Activated T-cell treated with anti-CD3 and anti-CD28 coated beads, Interleukin-2, amount 50 U/mL, for 72 hours (primary cell): Measurements from ENCODE around the gene COMMD1. TPM values are rescaled to one million over a fixed set of nuclear protein-coding genes. Genes with fewer than 3 reads are reported as not detected.
"Not testable (repeated sequence)": the region's sequence is repeated elsewhere in the genome, so short reads cannot be mapped to it uniquely, and the experiment has no call there.

Experiments used
- ATAC-seq, 2 donors: fragments of 150-1000 bp; cut with Tn5 transposase; replicated peaks in 1 of 2; 2 replicates each; pipeline ENCODE4 v1.10.0; 2021; ENCODE audit warnings: moderate library complexity in 2 of 2, mild to moderate bottlenecking in 1 of 2
- DNase-seq, 2 donors: peaks; one replicate each; pipeline ENCODE4 v3.0.0; 2021 to 2022; ENCODE audit warnings: mixed read lengths in 1 of 2
- H3K27ac Mint-ChIP-seq: one replicate; pipeline ENCODE4 v1.8.0; 2022; ENCODE audit warnings: mild to moderate bottlenecking, moderate library complexity, mixed read lengths
- H3K27me3 Mint-ChIP-seq: one replicate; pipeline ENCODE4 v1.8.0; 2022; ENCODE audit warnings: low read depth, mixed read lengths
- H3K36me3 Mint-ChIP-seq, 2 donors: one replicate each; pipeline ENCODE4 v1.8.0; 2022; ENCODE audit warnings: mixed read lengths in 2 of 2, mild to moderate bottlenecking in 1 of 2; ENCODE audit not compliant: insufficient read depth in 2 of 2
- H3K4me1 Mint-ChIP-seq: one replicate; pipeline ENCODE4 v1.8.0; 2022; ENCODE audit warnings: low read depth, mixed read lengths
- H3K4me3 Mint-ChIP-seq, 2 donors: one replicate each; pipeline ENCODE4 v1.8.0; 2022; ENCODE audit warnings: mild to moderate bottlenecking in 2 of 2, mixed read lengths in 2 of 2, moderate library complexity in 2 of 2
- H3K9me3 Mint-ChIP-seq, 2 donors: one replicate each; pipeline ENCODE4 v1.8.0; 2022; ENCODE audit warnings: mixed read lengths in 2 of 2
- total RNA-seq, 2 donors: library from RNA; stranded (reverse); gene quantifications; one replicate each; pipeline ENCODE4 v1.2.3, GENCODE V29; 2022

Gene COMMD1
- total RNA-seq, 2 donors from 2014 or later, result 34.3 to 34.7 TPM

GRCh38 chr2:61995065-61995464, 89.6 kb downstream of the COMMD1 start:
- H3K4me1 Mint-ChIP-seq, result peaks cover 5% of the 10 kb centered on the region
- H3K27me3 Mint-ChIP-seq, result no peaks in the 10 kb centered on the region
- no peak overlapping the region for H3K4me3 Mint-ChIP-seq
- H3K36me3 Mint-ChIP-seq, result no peaks in the 10 kb centered on the region
- H3K27ac Mint-ChIP-seq, result no peak overlapping the region
- no peaks in the 10 kb centered on the region for H3K9me3 Mint-ChIP-seq
- DNase-seq (no peak), ATAC-seq (no peak)

- no peaks in the 10 kb centered on the region for H3K9me3 Mint-ChIP-seq
- H3K4me1 Mint-ChIP-seq, result peaks cover 5% of the 10 kb centered on the region
- ATAC-seq, result peak in 1 of 2 donors; percentile 36
- H3K27me3 Mint-ChIP-seq, result no peaks in the 10 kb centered on the region
- no peak for DNase-seq
- H3K4me3 Mint-ChIP-seq, result no peak overlapping the region
- H3K36me3 Mint-ChIP-seq, result no peaks in the 10 kb centered on the region
- H3K27ac Mint-ChIP-seq, result no peak overlapping the region
These were observed 90.0 kb downstream of the COMMD1 start for GRCh38 chr2:61995515-61995914.

GRCh38 chr2:61998426-61998825, 93.0 kb downstream of the COMMD1 start:
- no peak for ATAC-seq
- Mint-ChIP-seq H3K4me1 (peaks cover 5% of the 10 kb centered on the region), H3K27me3 (no peaks in the 10 kb centered on the region), H3K36me3 (peaks cover 0 to 2% of the 10 kb centered on the region in 2 donors), H3K4me3 (no peak overlapping the region), H3K9me3 (no peaks in the 10 kb centered on the region), H3K27ac (no peak overlapping the region)
- no peak for DNase-seq

GRCh38 chr2:62000538-62000937, 95.1 kb downstream of the COMMD1 start:
- Mint-ChIP-seq H3K27me3 (no peaks in the 10 kb centered on the region), H3K4me1 (peaks cover under 1% of the 10 kb centered on the region), H3K27ac (no peak overlapping the region)

GRCh38 chr2:62001431-62001830, 96.0 kb downstream of the COMMD1 start:
- Mint-ChIP-seq H3K4me3 (no peak overlapping the region), H3K36me3 (peaks cover 0 to 2% of the 10 kb centered on the region in 2 donors), H3K9me3 (no peaks in the 10 kb centered on the region), H3K27ac (no peak overlapping the region), H3K27me3 (no peaks in the 10 kb centered on the region), H3K4me1 (no peaks in the 10 kb centered on the region)
- DNase-seq (no peak), ATAC-seq (no peak)

More at GRCh38 chr2:62000538-62000937, 95.1 kb downstream of the COMMD1 start:
- Mint-ChIP-seq H3K4me3 (no peak overlapping the region), H3K9me3 (no peaks in the 10 kb centered on the region), H3K36me3 (peaks cover 0 to 2% of the 10 kb centered on the region in 2 donors)
- DNase-seq, result no peak
- ATAC-seq, result no peak

GRCh38 chr2:62004428-62004827, 99.0 kb downstream of the COMMD1 start:
- not testable (repeated sequence) for H3K27ac Mint-ChIP-seq, DNase-seq, H3K4me1 Mint-ChIP-seq, H3K27me3 Mint-ChIP-seq, ATAC-seq, H3K4me3 Mint-ChIP-seq, H3K36me3 Mint-ChIP-seq, H3K9me3 Mint-ChIP-seq

- no peak for ATAC-seq
These were observed 102.1 kb downstream of the COMMD1 start for GRCh38 chr2:62007555-62007954.

GRCh38 chr2:62010632-62011256, 105.3 kb downstream of the COMMD1 start:
- Mint-ChIP-seq H3K27me3 (no peaks in the 10 kb centered on the region), H3K9me3 (no peaks in the 10 kb centered on the region), H3K27ac (peak overlapping the region; percentile 36), H3K4me3 (no peak overlapping the region), H3K4me1 (no peaks in the 10 kb centered on the region), H3K36me3 (no peaks in the 10 kb centered on the region)
- DNase-seq, result no peak
- ATAC-seq, result no peak

More at GRCh38 chr2:62007555-62007954, 102.1 kb downstream of the COMMD1 start:
- Mint-ChIP-seq H3K27ac (no peak overlapping the region), H3K27me3 (no peaks in the 10 kb centered on the region), H3K9me3 (no peaks in the 10 kb centered on the region), H3K4me1 (no peaks in the 10 kb centered on the region), H3K4me3 (no peak overlapping the region), H3K36me3 (no peaks in the 10 kb centered on the region)
- no peak for DNase-seq

- H3K4me3 Mint-ChIP-seq, result no peak overlapping the region
- no peaks in the 10 kb centered on the region for H3K36me3 Mint-ChIP-seq
- ATAC-seq, result no peak
- H3K27me3 Mint-ChIP-seq, result no peaks in the 10 kb centered on the region
- no peak for DNase-seq
- no peak overlapping the region for H3K27ac Mint-ChIP-seq
- H3K9me3 Mint-ChIP-seq, result no peaks in the 10 kb centered on the region
- H3K4me1 Mint-ChIP-seq, result no peaks in the 10 kb centered on the region
These were observed 108.2 kb downstream of the COMMD1 start for GRCh38 chr2:62013641-62014040.

- Mint-ChIP-seq H3K36me3 (no peaks in the 10 kb centered on the region), H3K27ac (no peak overlapping the region), H3K4me1 (no peaks in the 10 kb centered on the region), H3K4me3 (no peak overlapping the region), H3K27me3 (no peaks in the 10 kb centered on the region), H3K9me3 (no peaks in the 10 kb centered on the region)
- ATAC-seq, result no peak
- DNase-seq, result no peak
These were observed 108.6 kb downstream of the COMMD1 start for GRCh38 chr2:62014102-62014501.

- H3K4me1 Mint-ChIP-seq, result no peaks in the 10 kb centered on the region
- H3K27ac Mint-ChIP-seq, result no peak overlapping the region
- no peaks in the 10 kb centered on the region for H3K9me3 Mint-ChIP-seq
- H3K27me3 Mint-ChIP-seq, result no peaks in the 10 kb centered on the region
- peaks cover 0 to 1% of the 10 kb centered on the region in 2 donors for H3K36me3 Mint-ChIP-seq
- ATAC-seq (no peak), DNase-seq (no peak)
- no peak overlapping the region for H3K4me3 Mint-ChIP-seq
These were observed 111.5 kb downstream of the COMMD1 start for GRCh38 chr2:62016957-62017356.

GRCh38 chr2:62029910-62030309, 124.4 kb downstream of the COMMD1 start:
- no peak overlapping the region for H3K4me3 Mint-ChIP-seq
- H3K27ac Mint-ChIP-seq, result no peak overlapping the region
- no peak for ATAC-seq
- no peaks in the 10 kb centered on the region for H3K9me3 Mint-ChIP-seq
- DNase-seq, result no peak
- no peaks in the 10 kb centered on the region for H3K36me3 Mint-ChIP-seq
- no peaks in the 10 kb centered on the region for H3K27me3 Mint-ChIP-seq
- peaks cover 4% of the 10 kb centered on the region for H3K4me1 Mint-ChIP-seq

- Mint-ChIP-seq H3K9me3 (no peaks in the 10 kb centered on the region), H3K36me3 (no peaks in the 10 kb centered on the region), H3K27ac (no peak overlapping the region), H3K4me3 (no peak overlapping the region), H3K4me1 (peaks cover 2% of the 10 kb centered on the region), H3K27me3 (no peaks in the 10 kb centered on the region)
- DNase-seq, result no peak
- no peak for ATAC-seq
These were observed 125.4 kb downstream of the COMMD1 start for GRCh38 chr2:62030902-62031301.

- H3K36me3 Mint-ChIP-seq, result no peaks in the 10 kb centered on the region
- H3K4me3 Mint-ChIP-seq, result no peak overlapping the region
- DNase-seq (no peak), ATAC-seq (no peak)
- no peaks in the 10 kb centered on the region for H3K27me3 Mint-ChIP-seq
- H3K27ac Mint-ChIP-seq, result no peak overlapping the region
- H3K4me1 Mint-ChIP-seq, result peaks cover 5% of the 10 kb centered on the region
- no peaks in the 10 kb centered on the region for H3K9me3 Mint-ChIP-seq
These were observed 126.6 kb downstream of the COMMD1 start for GRCh38 chr2:62032096-62032495.
